Caco-2 (cell line): Measurements from ENCODE around the gene CLEC4M. TPM values are rescaled to one million over a fixed set of nuclear protein-coding genes. Genes with fewer than 3 reads are reported as not detected.
"Not testable (repeated sequence)": the region's sequence is repeated elsewhere in the genome, so short reads cannot be mapped to it uniquely, and the experiment has no call there.

ENCODE experiments used
- BruUV-seq: library from RNA; stranded (reverse); fragments of 400-500 nt; replicated peaks from 2 replicates; lab custom pipeline; 2021; lab: Mats Ljungman, UMichigan
- CTCF ChIA-PET: fragments of 300-600 bp; sonication (Branson Sonifier 250); formaldehyde crosslinking; loops from one replicate; lab custom pipeline; 2022; ENCODE audit warnings: antibody characterized with exemption; lab: Charles Lee
- POLR2A ChIA-PET: fragments of 300-600 bp; sonication (Branson Sonifier 250); formaldehyde crosslinking; loops from one replicate; lab custom pipeline; 2022; ENCODE audit warnings: antibody characterized with exemption; lab: Charles Lee
- DNase-seq, 2 experiments: peaks; one replicate each; pipeline versions ENCODE4 v3.0.0 to v3.0.0-alpha.2; 2020 to 2022
- H3K27me3 ChIP-seq: replicated peaks from 2 replicates; pipeline ENCODE4 v1.6.0; 2011; ENCODE audit warnings: low read length; ENCODE audit not compliant: control insufficient read depth, insufficient read depth
- H3K36me3 ChIP-seq: 2 replicates; pipeline ENCODE4 v1.5.1; 2011; ENCODE audit warnings: low read length; ENCODE audit not compliant: control insufficient read depth, insufficient read depth
- H3K4me1 ChIP-seq: fragments of 250-450 bp; sonication (Bioruptor Pico); 2 replicates; pipeline ENCODE4 v1.5.1; 2020; ENCODE audit warnings: mild to moderate bottlenecking
- H3K4me3 ChIP-seq: 2 replicates; pipeline ENCODE4 v1.5.1; 2011; ENCODE audit warnings: low read depth, mild to moderate bottlenecking, control low read depth, low read length
- H3K9me3 ChIP-seq: fragments of 250-450 bp; sonication (Bioruptor Pico); 2 replicates; pipeline ENCODE4 v1.5.1; 2020; ENCODE audit warnings: mild to moderate bottlenecking, moderate library complexity
- H3K27ac Mint-ChIP-seq: one replicate; pipeline ENCODE4 v1.8.0; 2022; ENCODE audit warnings: mixed read lengths; ENCODE audit not compliant: unreplicated experiment
- H3K27me3 Mint-ChIP-seq: one replicate; pipeline ENCODE4 v1.8.0; 2022; ENCODE audit warnings: mixed read lengths; ENCODE audit not compliant: insufficient read depth, unreplicated experiment
- H3K36me3 Mint-ChIP-seq: one replicate; pipeline ENCODE4 v1.8.0; 2022; ENCODE audit warnings: mild to moderate bottlenecking, mixed read lengths; ENCODE audit not compliant: insufficient read depth, unreplicated experiment
- H3K4me1 Mint-ChIP-seq: one replicate; pipeline ENCODE4 v1.8.0; 2022; ENCODE audit warnings: low read depth, mixed read lengths; ENCODE audit not compliant: unreplicated experiment
- H3K4me3 Mint-ChIP-seq: one replicate; pipeline ENCODE4 v1.8.0; 2022; ENCODE audit warnings: mild to moderate bottlenecking, moderate library complexity, mixed read lengths; ENCODE audit not compliant: unreplicated experiment
- H3K9me3 Mint-ChIP-seq: one replicate; pipeline ENCODE4 v1.8.0; 2022; ENCODE audit warnings: mixed read lengths; ENCODE audit not compliant: unreplicated experiment
- CTCF ChIP-seq, 2 experiments: fragments of 200-600 bp in 1 of 2; IDR thresholded peaks; 1 replicate in 1 of 2; 2 replicates in 1 of 2; pipeline versions ENCODE4 v1.5.1 to v1.8.0; 2011 to 2022; ENCODE audit warnings: antibody characterized with exemption in 1 of 2, control low read depth in 1 of 2, inconsistent platforms in 1 of 2, low read depth in 1 of 2, low read length in 1 of 2, mild to moderate bottlenecking in 1 of 2, moderate library complexity in 1 of 2; ENCODE audit not compliant: insufficient read depth in 1 of 2, severe bottlenecking in 1 of 2, unreplicated experiment in 1 of 2
- intact Hi-C: fragments of 100-400 bp; cut with micrococcal nuclease; formaldehyde crosslinking; loops from one replicate; pipeline ENCODE4 v1.10.0; 2022; ENCODE audit not compliant: unreplicated experiment
- total RNA-seq: library from RNA; stranded (reverse); gene quantifications from 2 replicates; pipeline ENCODE4 v1.2.3, GENCODE V29; 2022

CLEC4M gene
- total RNA-seq, 1 experiment from 2014 or later, result not detected

- ChIA-PET POLR2A (no interaction called here), CTCF (no interaction called here)
- H3K4me3 Mint-ChIP-seq, result no peak overlapping the region
Measured at GRCh38 chr19:7811989-7812388, 48.9 kb downstream of the CLEC4M start.

DNA sequence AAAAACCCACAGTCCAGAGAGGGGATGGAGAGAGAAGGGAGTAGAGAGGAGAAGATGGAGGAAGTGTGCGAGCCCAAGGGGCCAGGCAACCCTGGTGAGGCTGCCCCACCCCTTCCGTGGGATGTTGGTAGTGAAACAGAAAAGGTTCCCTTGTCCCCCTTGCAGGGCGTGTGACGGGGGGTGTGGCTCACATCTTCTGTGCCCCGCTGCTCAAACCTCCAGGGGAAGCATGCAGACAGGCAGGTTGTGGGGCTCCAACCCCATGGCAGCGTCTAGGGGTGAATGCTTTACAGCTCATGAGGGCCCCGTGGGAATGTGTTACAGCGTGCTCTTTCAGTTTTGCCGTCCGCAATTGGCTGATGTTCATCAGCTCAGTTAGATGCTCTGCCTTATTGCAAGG, 52.3 kb downstream of the CLEC4M start:
- Histone ChIP-seq H3K4me1 (no peaks in the 10 kb centered on the region), H3K27me3 (no peaks in the 10 kb centered on the region), H3K9me3 (peaks cover 7% of the 10 kb centered on the region; the same call in 1 of the 2 replicates), H3K4me3 (no peak overlapping the region), H3K36me3 (no peaks in the 10 kb centered on the region)
- H3K27me3 Mint-ChIP-seq, result no peaks in the 10 kb centered on the region
- no peaks in the 10 kb centered on the region for H3K4me1 Mint-ChIP-seq
- TF ChIP-seq CTCF (IDR thresholded peaks at IDR 0.05; ENCODE audit: insufficient read depth in 1 of 2, low read depth in 1 of 2, low read length in 1 of 2, severe bottlenecking in 1 of 2, unreplicated experiment in 1 of 2), result no peak
- ChIA-PET POLR2A (no interaction called here), CTCF (no interaction called here)
- no TSS peak for BruUV-seq
- intact Hi-C loops, result no loop called here
- H3K9me3 Mint-ChIP-seq, result no peaks in the 10 kb centered on the region
- no peak overlapping the region for H3K27ac Mint-ChIP-seq
- no peak overlapping the region for H3K4me3 Mint-ChIP-seq
- no peaks in the 10 kb centered on the region for H3K36me3 Mint-ChIP-seq
- no peak for DNase-seq

More at GRCh38 chr19:7811989-7812388, 48.9 kb downstream of the CLEC4M start:
- Mint-ChIP-seq H3K36me3 (no peaks in the 10 kb centered on the region), H3K27me3 (no peaks in the 10 kb centered on the region), H3K4me1 (no peaks in the 10 kb centered on the region), H3K27ac (no peak overlapping the region), H3K9me3 (no peaks in the 10 kb centered on the region)
- no peak for DNase-seq
- Histone ChIP-seq H3K9me3 (peaks cover 7% of the 10 kb centered on the region; the same call in 1 of the 2 replicates), H3K27me3 (no peaks in the 10 kb centered on the region), H3K36me3 (no peaks in the 10 kb centered on the region), H3K4me3 (no peak overlapping the region), H3K4me1 (no peaks in the 10 kb centered on the region)
- intact Hi-C loops, result no loop called here
- no TSS peak for BruUV-seq
- TF ChIP-seq CTCF (IDR thresholded peaks at IDR 0.05; ENCODE audit: insufficient read depth in 1 of 2, low read depth in 1 of 2, low read length in 1 of 2, severe bottlenecking in 1 of 2, unreplicated experiment in 1 of 2), result no peak

GRCh38 chr19:7816040-7816439, 53.0 kb downstream of the CLEC4M start:
- H3K36me3 ChIP-seq, H3K9me3 Mint-ChIP-seq, H3K4me3 Mint-ChIP-seq, H3K27me3 Mint-ChIP-seq, H3K36me3 Mint-ChIP-seq, H3K4me1 ChIP-seq, H3K27ac Mint-ChIP-seq, CTCF ChIA-PET, DNase-seq, H3K27me3 ChIP-seq, POLR2A ChIA-PET, BruUV-seq, H3K4me1 Mint-ChIP-seq, H3K4me3 ChIP-seq, H3K9me3 ChIP-seq, intact Hi-C loops: not testable (repeated sequence)

DNA sequence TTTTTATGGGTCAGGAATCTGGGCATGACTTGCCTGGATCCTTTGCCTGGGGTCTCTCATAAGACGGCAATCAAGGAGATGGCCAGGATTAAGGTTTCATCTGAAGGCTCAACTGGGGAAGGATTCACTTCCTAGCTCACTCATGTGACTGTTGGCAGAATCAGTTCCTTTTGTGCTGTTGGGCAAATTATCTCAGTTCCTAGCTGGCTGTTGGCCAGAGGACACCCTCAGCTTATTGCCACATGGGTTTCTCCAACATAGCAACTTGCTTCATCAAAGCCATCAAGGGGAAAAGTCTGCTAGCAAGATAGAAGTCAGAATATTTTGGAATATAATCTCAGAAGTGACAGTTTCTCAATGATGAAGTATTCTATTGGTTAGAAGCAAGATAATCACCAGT, 54.8 kb downstream of the CLEC4M start:
- H3K4me1 ChIP-seq, result no peaks in the 10 kb centered on the region
- Mint-ChIP-seq H3K36me3 (no peaks in the 10 kb centered on the region), H3K27ac (no peak overlapping the region), H3K4me1 (no peaks in the 10 kb centered on the region), H3K27me3 (peaks cover 4% of the 10 kb centered on the region), H3K9me3 (no peaks in the 10 kb centered on the region), H3K4me3 (no peak overlapping the region)
- no peak overlapping the region for H3K4me3 ChIP-seq
- no peaks in the 10 kb centered on the region for H3K9me3 ChIP-seq
- POLR2A ChIA-PET, result interaction anchor here (0.5 kb wide), 1 partner anchor 81 kb away, joined by 5 read pairs; no protein-coding TSS in a partner anchor
- no peaks in the 10 kb centered on the region for H3K27me3 ChIP-seq
- CTCF ChIA-PET, result no interaction called here
- intact Hi-C loops, result no loop called here
- no peak for TF ChIP-seq CTCF (IDR thresholded peaks at IDR 0.05; ENCODE audit: insufficient read depth in 1 of 2, low read depth in 1 of 2, low read length in 1 of 2, severe bottlenecking in 1 of 2, unreplicated experiment in 1 of 2)
- DNase-seq, result no peak
- no TSS peak for BruUV-seq
- H3K36me3 ChIP-seq, result no peaks in the 10 kb centered on the region
